Measurements from ENCODE around the gene FEZF2.

FEZF2 gene

DNA sequence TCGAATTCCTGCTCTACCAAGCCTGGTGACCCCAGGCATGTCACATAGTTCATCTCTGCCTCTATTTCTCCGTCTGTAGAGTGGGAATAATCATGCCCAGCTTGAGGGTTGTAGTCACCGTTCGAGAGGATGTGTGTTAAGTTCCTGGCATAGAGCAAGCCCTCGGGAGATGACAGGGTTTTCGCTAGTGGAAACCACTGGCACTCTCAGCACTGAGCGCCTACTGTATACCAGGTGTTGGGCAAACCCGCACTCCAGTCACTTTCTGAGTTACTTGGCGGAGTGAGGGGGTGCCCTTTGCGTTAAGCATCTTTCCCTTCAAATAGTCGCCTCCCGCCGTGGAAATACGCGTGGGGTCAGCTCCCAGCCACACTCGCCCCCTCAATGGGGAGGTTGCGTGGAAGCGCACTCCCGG, 5.1 kb downstream of the FEZF2 start:
- H3K9me3 ChIP-seq (ENCODE audit: low read length): no peaks in the 10 kb centered on the region

DNA sequence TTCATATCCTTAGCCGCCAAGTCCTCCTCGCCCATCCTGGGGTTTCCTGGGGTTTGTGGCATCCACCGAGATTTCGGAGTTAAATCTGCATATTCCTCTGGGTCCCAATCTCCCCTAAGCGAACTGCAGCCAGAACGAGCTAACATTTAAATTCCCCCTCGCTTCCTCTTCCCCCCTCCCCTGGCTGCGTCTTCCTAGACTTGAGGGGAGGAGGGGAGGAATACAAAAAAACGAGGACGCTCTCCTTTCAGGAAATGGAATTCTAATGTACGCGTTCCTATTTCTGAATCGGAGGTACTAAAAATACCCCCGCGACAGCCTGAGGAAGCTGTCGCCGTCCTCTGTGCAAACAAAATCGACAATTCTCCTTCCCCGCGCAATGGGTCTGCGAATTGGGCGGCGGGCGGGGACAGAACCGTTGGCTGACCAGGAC, 5.6 kb downstream of the FEZF2 start:
- Histone ChIP-seq H3K4me3 (ENCODE audit: low read depth, low read length, poor library complexity, severe bottlenecking) (no peak overlapping the region), H3K4me2 (ENCODE audit: low read length) (no peak overlapping the region), H3K27me3 (ENCODE audit: insufficient read depth, low read length) (no peaks in the 10 kb centered on the region), H3K9ac (ENCODE audit: low read length) (no peak overlapping the region), H3K9me2 (ENCODE audit: low read depth, low read length) (no peaks in the 10 kb centered on the region), H3K9me3 (ENCODE audit: low read length) (no peaks in the 10 kb centered on the region), H4K20me1 (ENCODE audit: insufficient read depth, low read length) (no peaks in the 10 kb centered on the region), H3K36me3 (ENCODE audit: insufficient read depth, low read length) (no peaks in the 10 kb centered on the region), H2AFZ (ENCODE audit: low read length) (no peak overlapping the region), H3F3A (ENCODE audit: insufficient read depth, low read length) (no peaks in the 10 kb centered on the region), H3K4me1 (ENCODE audit: insufficient read depth, low read length, severe bottlenecking) (no peaks in the 10 kb centered on the region), H3K79me2 (ENCODE audit: insufficient read depth, low read length) (no peaks in the 10 kb centered on the region), H3K27ac (ENCODE audit: low read depth, low read length, poor library complexity, severe bottlenecking) (no peak overlapping the region)
- no peak for TF ChIP-seq EZH2 (IDR thresholded peaks at IDR 0.05; ENCODE audit: borderline replicate concordance, low read length)
- TF ChIP-seq, protein P1, sequence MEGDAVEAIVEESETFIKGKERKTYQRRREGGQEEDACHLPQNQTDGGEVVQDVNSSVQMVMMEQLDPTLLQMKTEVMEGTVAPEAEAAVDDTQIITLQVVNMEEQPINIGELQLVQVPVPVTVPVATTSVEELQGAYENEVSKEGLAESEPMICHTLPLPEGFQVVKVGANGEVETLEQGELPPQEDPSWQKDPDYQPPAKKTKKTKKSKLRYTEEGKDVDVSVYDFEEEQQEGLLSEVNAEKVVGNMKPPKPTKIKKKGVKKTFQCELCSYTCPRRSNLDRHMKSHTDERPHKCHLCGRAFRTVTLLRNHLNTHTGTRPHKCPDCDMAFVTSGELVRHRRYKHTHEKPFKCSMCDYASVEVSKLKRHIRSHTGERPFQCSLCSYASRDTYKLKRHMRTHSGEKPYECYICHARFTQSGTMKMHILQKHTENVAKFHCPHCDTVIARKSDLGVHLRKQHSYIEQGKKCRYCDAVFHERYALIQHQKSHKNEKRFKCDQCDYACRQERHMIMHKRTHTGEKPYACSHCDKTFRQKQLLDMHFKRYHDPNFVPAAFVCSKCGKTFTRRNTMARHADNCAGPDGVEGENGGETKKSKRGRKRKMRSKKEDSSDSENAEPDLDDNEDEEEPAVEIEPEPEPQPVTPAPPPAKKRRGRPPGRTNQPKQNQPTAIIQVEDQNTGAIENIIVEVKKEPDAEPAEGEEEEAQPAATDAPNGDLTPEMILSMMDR (IDR thresholded peaks at IDR 0.05; ENCODE audit: low read length): no peak

More for the DNA sequence above, 5.1 kb downstream of the FEZF2 start:
- Histone ChIP-seq H3K79me2 (ENCODE audit: insufficient read depth, low read length) (no peaks in the 10 kb centered on the region), H3K27ac (ENCODE audit: low read depth, low read length, poor library complexity, severe bottlenecking) (no peak overlapping the region), H3K27me3 (ENCODE audit: insufficient read depth, low read length) (no peaks in the 10 kb centered on the region), H3K36me3 (ENCODE audit: insufficient read depth, low read length) (no peaks in the 10 kb centered on the region), H3F3A (ENCODE audit: insufficient read depth, low read length) (no peaks in the 10 kb centered on the region), H2AFZ (ENCODE audit: low read length) (no peak overlapping the region), H3K4me3 (ENCODE audit: low read depth, low read length, poor library complexity, severe bottlenecking) (no peak overlapping the region), H4K20me1 (ENCODE audit: insufficient read depth, low read length) (no peaks in the 10 kb centered on the region), H3K9ac (ENCODE audit: low read length) (no peak overlapping the region), H3K9me2 (ENCODE audit: low read depth, low read length) (no peaks in the 10 kb centered on the region), H3K4me1 (ENCODE audit: insufficient read depth, low read length, severe bottlenecking) (no peaks in the 10 kb centered on the region), H3K4me2 (ENCODE audit: low read length) (no peak overlapping the region)
- TF ChIP-seq, protein P1 (IDR thresholded peaks at IDR 0.05; ENCODE audit: low read length): no peak
- no peak for TF ChIP-seq EZH2 (IDR thresholded peaks at IDR 0.05; ENCODE audit: borderline replicate concordance, low read length)

DNA sequence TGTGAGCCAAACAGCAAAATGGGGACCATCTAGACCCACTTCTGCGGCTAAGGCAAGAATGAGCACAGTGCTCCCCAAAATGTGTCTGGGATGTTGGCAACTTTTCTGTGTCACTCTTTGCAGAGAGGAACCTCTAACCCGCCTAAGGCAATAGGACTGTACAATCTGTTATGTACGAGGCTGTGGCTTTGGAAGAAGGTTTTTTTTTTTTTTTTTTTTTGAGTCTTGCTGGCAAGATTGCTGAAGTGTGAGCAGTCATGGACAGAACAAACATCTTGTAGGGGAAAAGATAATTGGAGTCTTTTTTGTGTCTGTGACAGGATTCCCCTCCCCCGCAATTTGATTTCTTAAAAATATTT, 7.2 kb downstream of the FEZF2 start:
- no peaks in the 10 kb centered on the region for H3K4me1 ChIP-seq (ENCODE audit: insufficient read depth, low read length, severe bottlenecking)
- H2AFZ ChIP-seq (ENCODE audit: low read length): no peak overlapping the region
- no peaks in the 10 kb centered on the region for H4K20me1 ChIP-seq (ENCODE audit: insufficient read depth, low read length)
- no peak overlapping the region for H3K4me2 ChIP-seq (ENCODE audit: low read length)
- no peak for TF ChIP-seq EZH2 (IDR thresholded peaks at IDR 0.05; ENCODE audit: borderline replicate concordance, low read length)
- TF ChIP-seq, protein P1 (IDR thresholded peaks at IDR 0.05; ENCODE audit: low read length): no peak
- H3K79me2 ChIP-seq (ENCODE audit: insufficient read depth, low read length): no peaks in the 10 kb centered on the region
- no peaks in the 10 kb centered on the region for H3K36me3 ChIP-seq (ENCODE audit: insufficient read depth, low read length)
- H3K9ac ChIP-seq (ENCODE audit: low read length): no peak overlapping the region
- no peaks in the 10 kb centered on the region for H3F3A ChIP-seq (ENCODE audit: insufficient read depth, low read length)
- H3K9me2 ChIP-seq (ENCODE audit: low read depth, low read length): no peaks in the 10 kb centered on the region
- H3K9me3 ChIP-seq (ENCODE audit: low read length): no peaks in the 10 kb centered on the region
- H3K27ac ChIP-seq (ENCODE audit: low read depth, low read length, poor library complexity, severe bottlenecking): no peak overlapping the region
- H3K4me3 ChIP-seq (ENCODE audit: low read depth, low read length, poor library complexity, severe bottlenecking): no peak overlapping the region
- no peaks in the 10 kb centered on the region for H3K27me3 ChIP-seq (ENCODE audit: insufficient read depth, low read length)

All from OCI-LY1 (cell line).